GM18861 (cell line): ENCODE results near the gene RBM19.

Experiments
- ATAC-seq: cut with Tn5 transposase; IDR thresholded peaks from one replicate; pipeline ENCODE4 v1.9.1; 2021; ENCODE audit not compliant: unreplicated experiment

RBM19 gene

GRCh38 chr12:113788020-113788856 lies 177.9 kb downstream of the RBM19 start:
- no peak for ATAC-seq

GRCh38 chr12:113786107-113786506 lies 180.0 kb downstream of the RBM19 start:
- ATAC-seq: no peak

GRCh38 chr12:113783811-113784210 lies 182.3 kb downstream of the RBM19 start:
- no peak for ATAC-seq

DNA sequence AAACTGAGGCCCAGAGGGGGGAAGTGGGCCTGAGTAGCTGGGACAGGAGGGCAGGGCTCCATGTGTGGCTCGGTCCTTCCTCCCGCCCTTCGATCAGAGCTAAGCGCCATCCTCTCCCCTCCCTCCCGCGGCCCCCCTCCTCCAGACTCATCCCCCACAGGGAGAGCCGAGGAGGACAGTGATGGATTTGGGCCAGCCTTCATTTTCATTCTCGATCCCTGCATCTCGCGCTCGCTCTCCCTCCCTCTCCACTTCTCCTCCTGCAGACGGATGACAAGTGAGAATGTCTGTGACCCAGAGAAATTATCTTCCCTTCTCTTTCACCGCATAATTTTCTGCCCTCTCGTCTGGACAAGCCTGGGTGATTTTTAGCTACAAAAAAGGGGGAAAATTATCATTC lies 183.3 kb downstream of the RBM19 start:
- no peak for ATAC-seq

DNA sequence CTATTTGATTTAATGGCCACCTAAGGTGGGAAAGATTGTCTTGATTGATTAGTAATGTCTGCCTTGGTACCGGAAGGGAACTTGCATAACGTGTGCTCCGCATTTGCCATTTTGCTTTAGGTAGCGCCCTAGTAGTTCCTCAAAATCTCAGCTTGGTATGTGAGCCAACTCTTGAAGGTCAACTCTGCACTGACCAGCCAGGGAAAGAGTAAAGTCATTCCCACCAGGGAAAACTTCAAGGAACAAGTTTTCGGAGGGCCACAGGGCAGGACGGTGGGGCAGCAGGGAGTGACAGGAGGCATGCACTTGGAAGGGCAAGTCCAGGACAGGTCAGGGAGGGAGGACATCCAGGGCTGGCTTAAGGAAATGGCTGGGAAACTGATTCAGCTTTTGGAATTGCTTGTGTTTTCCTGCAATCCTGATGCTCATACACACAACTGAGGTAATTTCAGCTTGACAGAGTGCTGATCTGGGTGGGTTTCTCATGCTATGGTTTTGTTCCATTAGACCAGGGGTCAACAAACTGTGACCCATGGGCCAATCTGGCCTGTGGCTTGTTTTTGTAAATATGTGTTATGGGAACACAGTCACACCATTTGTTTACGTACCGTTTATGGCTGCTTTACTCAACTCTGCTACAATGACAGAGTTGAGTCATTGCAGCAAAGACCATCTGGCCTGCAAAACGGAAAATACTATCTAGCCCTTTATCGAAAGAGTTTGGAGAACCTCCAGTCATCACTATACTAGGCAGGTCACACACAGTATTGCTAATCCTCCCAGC lies 184.5 kb downstream of the RBM19 start:
- no peak for ATAC-seq

GRCh38 chr12:113779774-113780173 lies 186.4 kb downstream of the RBM19 start:
- no peak for ATAC-seq

DNA sequence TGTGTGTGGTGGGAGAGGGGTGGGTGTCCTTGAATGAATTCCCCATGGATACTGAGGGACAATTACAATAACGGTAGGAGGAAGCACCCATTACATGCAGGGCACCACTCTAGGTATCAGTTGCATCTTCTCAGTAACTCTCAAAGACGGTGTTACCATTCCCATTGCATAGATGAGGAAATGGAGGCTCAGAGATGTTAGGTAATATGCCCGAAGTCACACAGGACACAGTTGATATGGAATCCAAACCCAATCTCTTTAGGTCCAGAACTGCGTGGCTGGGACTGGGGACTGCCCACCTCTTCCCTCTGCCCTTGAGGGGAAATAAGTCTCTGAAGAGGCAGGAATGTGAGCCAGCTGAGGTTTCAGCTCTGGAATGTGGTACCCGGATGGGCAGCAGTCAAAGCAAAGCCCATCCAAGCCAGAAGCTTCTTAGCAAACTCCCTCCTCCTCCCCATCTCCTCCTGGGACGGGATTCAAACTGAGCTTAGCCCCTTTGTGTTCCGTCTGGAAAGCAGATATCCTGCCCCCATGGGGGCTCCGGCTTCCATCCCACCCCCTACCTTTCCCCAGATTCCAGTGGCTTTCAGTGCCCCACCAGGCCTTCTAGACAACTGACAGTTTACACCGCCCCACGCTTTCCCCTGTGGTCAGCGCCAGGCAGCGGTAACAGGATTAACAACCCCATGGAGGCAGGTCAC lies 187.5 kb downstream of the RBM19 start:
- ATAC-seq: no peak

- ATAC-seq: no peak
These were observed 188.4 kb downstream of the RBM19 start for GRCh38 chr12:113777751-113778150.

DNA sequence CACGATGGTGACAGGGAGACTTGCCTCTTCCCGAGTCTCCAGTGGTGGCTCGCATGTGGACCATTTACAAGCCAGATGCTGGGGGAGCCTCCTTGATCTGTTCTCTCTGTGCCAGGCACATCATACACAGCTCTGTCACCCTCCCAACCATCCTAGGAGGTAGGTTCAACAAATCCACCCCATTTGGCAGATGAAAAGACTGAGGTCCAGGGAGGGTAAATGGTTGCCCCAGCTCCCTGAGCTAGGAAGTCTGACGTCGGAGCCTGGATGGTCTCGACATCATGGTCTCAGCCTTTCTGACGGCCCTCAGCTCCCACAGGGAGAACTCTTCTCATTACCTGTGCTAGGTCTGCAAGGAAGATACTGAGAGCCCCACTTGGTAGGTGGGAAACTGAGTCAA lies 189.6 kb downstream of the RBM19 start:
- ATAC-seq: no peak

GRCh38 chr12:113774526-113774925 lies 191.6 kb downstream of the RBM19 start:
- no peak for ATAC-seq

DNA sequence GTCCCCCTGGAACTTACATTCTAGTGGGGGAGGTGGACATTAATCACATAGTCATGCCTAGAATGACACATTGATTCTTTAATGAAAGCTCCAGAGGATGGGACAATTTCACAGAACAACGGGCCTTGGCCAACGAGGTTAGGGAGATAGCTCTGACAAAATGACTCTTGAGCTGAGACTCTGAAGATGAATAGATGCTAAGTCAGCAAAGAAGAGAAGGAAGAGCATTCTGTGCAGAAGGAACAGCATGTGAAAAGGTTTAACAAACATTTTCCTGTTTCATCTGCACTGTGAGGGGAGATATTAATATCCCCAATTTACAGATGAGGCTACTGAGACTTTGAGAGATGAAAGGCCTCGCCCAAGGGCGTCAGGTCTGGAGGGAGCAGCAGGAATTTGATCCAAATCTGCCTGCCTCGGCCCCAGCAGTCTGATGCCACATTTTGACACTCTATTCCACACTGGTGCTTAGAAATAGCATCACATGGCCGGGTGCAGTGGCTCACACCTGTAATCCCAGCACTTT lies 193.6 kb downstream of the RBM19 start:
- ATAC-seq: no peak

DNA sequence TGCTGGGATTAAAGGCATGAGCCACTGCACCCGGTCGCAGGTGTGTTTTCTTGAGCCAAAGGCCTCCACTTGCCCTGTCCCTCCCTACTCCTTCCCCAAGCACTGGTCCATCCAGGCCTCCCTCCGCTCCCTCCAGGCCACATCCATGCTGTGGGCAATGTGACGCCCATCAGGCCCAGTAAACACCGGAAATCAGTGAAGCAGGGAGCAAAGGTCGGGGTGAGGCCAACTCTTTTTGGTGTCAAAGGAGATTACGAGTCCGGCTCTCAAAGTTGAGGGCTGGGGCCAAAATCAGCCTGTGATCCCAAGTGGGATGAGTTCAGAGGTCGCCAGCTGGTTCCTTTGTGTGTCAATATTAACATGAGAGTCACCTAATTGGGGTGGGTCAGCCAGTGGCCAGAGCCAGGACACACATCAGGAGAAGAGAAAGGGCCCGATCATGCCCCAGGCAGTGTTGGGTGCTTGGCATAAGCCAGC lies 195.7 kb downstream of the RBM19 start:
- ATAC-seq: no peak

GRCh38 chr12:113769305-113769704 lies 196.8 kb downstream of the RBM19 start:
- ATAC-seq: no peak

- no peak for ATAC-seq
These were observed 197.3 kb downstream of the RBM19 start for GRCh38 chr12:113768850-113769249.

DNA sequence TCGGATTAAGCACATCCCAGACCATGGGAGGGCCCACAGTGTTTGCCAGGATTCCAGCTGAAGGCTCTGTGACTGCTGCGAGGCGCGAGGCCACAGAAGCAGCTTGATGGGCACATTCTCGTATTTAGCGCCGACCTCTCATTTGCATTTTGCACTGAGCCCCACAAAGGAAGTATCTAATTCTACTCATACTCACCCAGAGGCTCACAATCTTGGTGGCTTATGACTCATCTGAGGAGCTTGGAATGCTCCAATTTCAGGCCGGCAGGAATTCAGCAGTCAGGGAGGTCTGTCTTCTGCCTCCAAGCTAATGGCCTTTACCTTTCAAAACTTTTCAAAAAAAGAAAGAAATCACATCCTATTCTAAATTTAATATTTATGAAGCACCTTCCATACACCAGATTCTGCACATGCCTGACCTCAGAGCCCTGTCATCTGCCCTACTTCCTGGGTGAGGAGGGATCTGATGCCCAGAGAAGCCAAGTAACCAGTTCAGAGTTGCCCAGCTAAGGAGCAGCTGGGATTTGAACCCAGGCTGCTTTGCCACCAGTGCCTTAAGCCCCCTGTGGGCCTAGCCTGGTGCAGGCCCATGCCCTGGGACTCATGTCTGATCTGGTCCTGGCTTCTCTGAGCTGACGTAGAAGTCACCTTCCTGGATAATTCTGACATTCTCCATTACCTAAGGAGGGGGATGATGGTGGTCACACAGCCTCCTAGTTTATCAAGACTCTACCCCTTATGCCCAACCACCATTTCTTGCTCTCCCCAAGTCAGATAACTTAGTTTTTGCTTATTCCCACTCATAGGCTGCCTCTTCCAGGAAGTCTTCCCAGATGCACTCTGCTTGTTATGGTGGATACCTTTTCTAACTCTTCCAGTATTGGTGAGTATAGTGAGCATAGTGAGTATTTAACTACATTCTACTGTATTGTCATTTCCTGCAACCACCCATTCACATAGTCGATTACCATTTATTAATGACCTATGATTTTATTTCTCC lies 198.9 kb downstream of the RBM19 start:
- no peak for ATAC-seq
